ENCODE results near the gene SMAD4. TPM values are rescaled to one million over a fixed set of nuclear protein-coding genes. Genes with fewer than 3 reads are reported as not detected.

The SMAD4 gene
- total and polyA plus RNA-seq, 2 of the 13 experiments (the other 11 are each of a cell fraction or from before 2014, with no cell fraction given): 70.2 to 72.0 TPM

- no peak for TF ChIP-seq ZBTB43 (CRISPR knock-in tag; conservative IDR thresholded peaks at IDR 0.05)
- TF ChIP-seq FOXA3 (CRISPR knock-in tag; IDR thresholded peaks at IDR 0.05): no peak
- peak; percentile 63; the same call in 1 of the 2 replicates for TF ChIP-seq BORCS8-MEF2B (CRISPR knock-in tag; IDR thresholded peaks at IDR 0.05)
- TF ChIP-seq TAF1 (CRISPR knock-in tag; IDR thresholded peaks at IDR 0.05): peak; percentile 89
- peak; percentile 58; the same call in 1 of the 2 replicates for TF ChIP-seq FOXK1 (CRISPR knock-in tag; IDR thresholded peaks at IDR 0.05; ENCODE audit: borderline replicate concordance, low read depth)
- no peak for TF ChIP-seq NBN (conservative IDR thresholded peaks at IDR 0.05)
- no peak for TF ChIP-seq DBP (CRISPR knock-in tag; IDR thresholded peaks at IDR 0.05; ENCODE audit: not compliant biosample characterization)
- no peak for TF ChIP-seq JUN (CRISPR knock-in tag; IDR thresholded peaks at IDR 0.05)
- peak; percentile 87; the same call in 1 of the 2 replicates for TF ChIP-seq ZNF20 (CRISPR knock-in tag; IDR thresholded peaks at IDR 0.05)
- 0 out of 2 replicates have a peak, but pooled peaks have one; percentile 79 for TF ChIP-seq KIAA2018 (CRISPR knock-in tag; IDR thresholded peaks at IDR 0.05; ENCODE audit: borderline replicate concordance)
- TF ChIP-seq ZNF431 (CRISPR knock-in tag; IDR thresholded peaks at IDR 0.05; ENCODE audit: borderline replicate concordance, low read depth): 0 out of 2 replicates have a peak, but pooled peaks have one; percentile 21
- TF ChIP-seq ZNF883 (CRISPR knock-in tag; IDR thresholded peaks at IDR 0.05; ENCODE audit: not compliant biosample characterization): peak; percentile 73
- no peak for TF ChIP-seq NCOA5 (CRISPR knock-in tag; IDR thresholded peaks at IDR 0.05)
- peak; percentile 10 for TF ChIP-seq SKI (IDR thresholded peaks at IDR 0.05; ENCODE audit: partially characterized antibody)
- TF ChIP-seq KMT2A (CRISPR knock-in tag; IDR thresholded peaks at IDR 0.05): peak; percentile 89
- TF ChIP-seq ZNF546 (CRISPR knock-in tag; conservative IDR thresholded peaks at IDR 0.05): peak; percentile 74; the same call in 1 of the 2 replicates
- peak; percentile 61; the same call in 1 of the 2 replicates for TF ChIP-seq ZBTB25 (CRISPR knock-in tag; IDR thresholded peaks at IDR 0.05)
- TF ChIP-seq ZNF335 (CRISPR knock-in tag; IDR thresholded peaks at IDR 0.05): 0 out of 2 replicates have a peak, but pooled peaks have one; percentile 57
Observed at GRCh38 chr18:51029694-51030536, at the start of gene SMAD4 (continued).
